Activated CD4-positive, alpha-beta T cell treated with anti-CD3 and anti-CD28 coated beads, Interleukin-2, amount 50 U/mL, for 1 hour (primary cell): ENCODE results near the gene GRIN2D.
A peak's percentile ranks its signal among the peaks of the same experiment; 100 is the strongest.

Experiments
- DNase-seq: peaks from one replicate; pipeline ENCODE4 v3.0.0-alpha.2; 2020

The GRIN2D gene

GRCh38 chr19:48398375-48399235, 5.1 kb downstream of the GRIN2D start:
- peak; percentile 79 for DNase-seq

GRCh38 chr19:48400018-48400742, 6.7 kb downstream of the GRIN2D start:
- peak; percentile 18 for DNase-seq

GRCh38 chr19:48401287-48401686, 7.8 kb downstream of the GRIN2D start:
- DNase-seq: no peak

GRCh38 chr19:48403606-48404005, 10.1 kb downstream of the GRIN2D start:
- peak; percentile 26 for DNase-seq

GRCh38 chr19:48405010-48405659, 11.7 kb downstream of the GRIN2D start:
- DNase-seq: no peak

- no peak for DNase-seq
These were observed 12.4 kb downstream of the GRIN2D start for GRCh38 chr19:48405850-48406249.

- no peak for DNase-seq
These were observed 20.6 kb downstream of the GRIN2D start for GRCh38 chr19:48413879-48414587.

- peak; percentile 74 for DNase-seq
These were observed 21.9 kb downstream of the GRIN2D start for GRCh38 chr19:48415395-48415794.

GRCh38 chr19:48415806-48416221, 22.3 kb downstream of the GRIN2D start:
- no peak for DNase-seq

- DNase-seq: no peak
These were observed 24.0 kb downstream of the GRIN2D start for GRCh38 chr19:48417421-48417820.

- DNase-seq: no peak
These were observed 25.0 kb downstream of the GRIN2D start for GRCh38 chr19:48418317-48419064.

GRCh38 chr19:48419158-48419920, 25.9 kb downstream of the GRIN2D start:
- peak; percentile 63 for DNase-seq

GRCh38 chr19:48421548-48421947, 28.1 kb downstream of the GRIN2D start:
- no peak for DNase-seq

- DNase-seq: no peak
These were observed 31.3 kb downstream of the GRIN2D start for GRCh38 chr19:48424694-48425219.

GRCh38 chr19:48428670-48429069, 35.2 kb downstream of the GRIN2D start:
- no peak for DNase-seq

GRCh38 chr19:48433337-48433736, 39.9 kb downstream of the GRIN2D start:
- DNase-seq: no peak

- no peak for DNase-seq
These were observed 43.1 kb downstream of the GRIN2D start for GRCh38 chr19:48436586-48436985.

- no peak for DNase-seq
These were observed 48.0 kb downstream of the GRIN2D start for GRCh38 chr19:48441360-48442050.

- no peak for DNase-seq
These were observed 48.9 kb downstream of the GRIN2D start for GRCh38 chr19:48442116-48443035.
